CD4-positive, alpha-beta T cell treated with Interleukin-17A for 1 hour (primary cell): Measurements from ENCODE around the gene GIPC1.
A peak's percentile ranks its signal among the peaks of the same experiment; 100 is the strongest.
"Not testable (repeated sequence)": the region's sequence is repeated elsewhere in the genome, so short reads cannot be mapped to it uniquely, and the experiment has no call there.

Experiments
- DNase-seq: peaks from one replicate; pipeline ENCODE4 v3.0.0-alpha.2; 2020

GIPC1 gene

DNA sequence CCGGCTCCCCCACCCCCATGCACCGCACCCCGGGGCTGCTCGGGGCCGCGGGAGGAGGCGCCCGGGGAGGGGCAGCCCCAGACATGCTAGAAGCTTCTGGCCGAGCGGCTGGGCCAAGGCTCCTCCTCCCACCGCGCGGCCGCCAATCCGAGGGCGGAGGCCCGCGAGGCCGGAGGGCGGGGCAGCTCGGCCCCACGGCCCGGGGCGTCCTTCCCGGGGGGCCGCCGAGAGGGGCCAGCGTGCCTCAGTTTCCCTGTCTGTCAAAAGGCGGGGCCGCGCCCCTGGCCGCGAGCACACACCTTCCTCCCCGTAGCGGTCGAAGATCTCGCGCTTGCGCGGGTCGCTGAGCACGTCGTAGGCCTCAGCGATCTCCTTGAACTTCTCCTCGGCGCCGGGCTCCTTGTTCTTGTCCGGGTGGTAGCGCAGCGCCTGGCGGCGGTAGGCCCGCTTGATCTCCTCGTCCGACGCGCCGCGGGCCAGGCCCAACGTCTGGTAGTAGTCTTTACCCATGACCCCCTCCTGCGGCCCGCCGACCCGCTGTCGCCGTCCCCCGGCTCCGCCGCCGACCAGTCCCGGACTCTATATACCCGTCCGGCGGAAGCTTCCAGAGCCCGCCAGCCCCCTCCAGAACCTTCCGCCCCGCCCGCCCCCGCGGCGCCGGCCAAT lies 22.0 kb upstream of the GIPC1 start, which contains the start of gene DNAJB1:
Gene DNAJB1 (minus strand): TSS at position 558 of the 666 bp plus-strand sequence. CDS start 48 bp downstream, at position 510.
- DNase-seq, result peak; percentile 79

DNA sequence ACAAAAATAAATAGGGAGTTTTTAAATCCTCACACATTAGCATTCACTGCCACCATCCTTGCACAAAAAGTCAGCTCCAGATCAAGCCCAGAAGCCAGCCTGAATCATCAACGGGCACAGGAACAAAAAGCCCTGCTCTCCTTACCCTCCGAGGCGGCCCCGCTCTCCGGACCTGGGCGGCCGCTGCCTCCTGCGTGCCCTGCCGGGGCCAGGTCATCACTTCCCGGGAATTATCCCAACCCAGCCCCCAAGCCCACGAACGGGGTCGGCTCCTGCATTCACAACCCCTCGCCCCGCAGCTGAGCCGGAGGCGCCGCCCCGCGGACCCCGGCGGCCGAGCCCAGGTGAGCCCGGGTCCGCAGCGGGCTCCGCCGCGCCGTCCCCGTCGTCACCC lies 21.5 kb upstream of the GIPC1 start:
- no peak for DNase-seq

DNA sequence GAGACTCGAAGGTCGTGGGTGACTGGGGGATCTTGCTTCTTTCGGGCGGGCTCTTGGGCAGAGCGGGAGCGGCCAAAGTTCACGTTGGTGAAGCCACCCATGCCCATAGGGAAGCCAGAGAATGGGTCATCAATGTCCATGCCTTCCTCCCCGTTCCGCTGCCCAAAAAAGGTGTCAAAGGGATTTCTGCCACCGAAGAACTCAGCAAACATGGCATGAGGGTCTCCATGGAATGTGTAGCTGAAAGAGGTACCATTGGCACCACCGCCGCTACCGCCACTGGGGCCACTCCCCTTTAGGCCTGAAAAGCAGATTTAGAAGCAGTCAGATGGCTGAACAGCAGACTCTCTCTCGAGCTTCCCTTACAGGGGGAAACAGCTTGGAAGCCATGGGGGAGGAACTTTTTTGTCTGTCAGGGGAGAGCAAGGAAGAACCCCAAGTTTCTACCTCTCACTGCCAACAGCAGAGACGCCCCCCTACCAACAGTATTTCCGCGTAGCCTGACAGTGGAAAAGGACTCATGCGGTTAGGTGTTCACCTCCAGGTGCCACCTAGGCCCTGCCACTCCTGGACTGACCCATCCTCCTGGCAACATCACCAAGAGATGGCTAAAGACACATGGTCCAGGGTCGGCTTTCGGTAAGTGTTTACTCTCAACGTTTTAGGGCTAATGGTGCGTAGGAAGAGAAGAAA lies 21.0 kb upstream of the GIPC1 start:
- peak; percentile 56 for DNase-seq

DNA sequence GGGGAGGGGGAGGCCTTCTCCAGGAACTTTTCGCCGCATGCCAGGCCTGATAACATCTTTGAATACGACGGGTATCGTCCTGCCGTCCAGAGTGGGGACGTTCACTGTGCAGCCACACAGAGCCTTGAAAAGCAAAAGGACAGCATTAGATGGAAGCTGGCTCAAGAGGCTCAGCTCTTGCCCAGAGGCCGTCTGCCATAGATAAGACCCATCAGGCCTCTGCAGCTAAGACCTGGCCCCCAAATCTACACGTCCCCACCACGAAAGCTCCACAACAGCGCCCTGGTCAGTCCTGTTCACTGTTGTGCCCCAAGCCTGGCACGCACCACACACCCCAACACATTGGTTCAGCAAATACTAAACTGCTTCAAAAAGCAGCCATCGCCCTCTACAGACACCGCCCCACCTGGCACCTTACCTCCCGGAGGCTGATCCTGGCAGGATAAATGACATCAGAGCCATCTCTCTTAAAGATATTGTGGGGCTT lies 20.2 kb upstream of the GIPC1 start:
- peak; percentile 35 for DNase-seq

DNA sequence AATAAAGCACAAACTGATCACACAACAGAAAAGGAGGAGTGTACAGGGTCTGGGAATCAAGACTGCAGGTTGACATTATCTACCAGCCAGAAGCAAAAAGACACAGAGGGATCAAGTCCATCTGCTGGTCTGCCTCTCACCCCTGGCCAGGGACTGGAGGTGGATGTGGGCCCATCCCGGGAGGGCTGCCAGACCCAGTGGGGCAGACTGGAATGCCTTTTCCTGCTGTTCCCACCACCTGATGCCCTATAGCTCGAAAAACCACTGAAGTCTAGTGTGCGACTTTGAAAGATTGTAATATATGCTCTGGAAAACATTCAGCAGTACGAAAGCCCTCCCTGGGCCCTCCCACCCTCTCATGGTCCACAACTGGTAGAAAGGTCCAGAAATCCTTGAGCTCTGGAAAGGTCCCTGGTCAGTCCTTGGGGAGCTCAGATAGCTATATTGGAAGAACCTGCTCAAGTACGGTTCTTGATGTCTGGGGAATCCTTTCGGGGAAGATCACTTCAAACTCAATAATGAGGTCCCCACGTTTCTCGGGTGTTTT lies 19.6 kb upstream of the GIPC1 start:
- peak; percentile 31 for DNase-seq

DNA sequence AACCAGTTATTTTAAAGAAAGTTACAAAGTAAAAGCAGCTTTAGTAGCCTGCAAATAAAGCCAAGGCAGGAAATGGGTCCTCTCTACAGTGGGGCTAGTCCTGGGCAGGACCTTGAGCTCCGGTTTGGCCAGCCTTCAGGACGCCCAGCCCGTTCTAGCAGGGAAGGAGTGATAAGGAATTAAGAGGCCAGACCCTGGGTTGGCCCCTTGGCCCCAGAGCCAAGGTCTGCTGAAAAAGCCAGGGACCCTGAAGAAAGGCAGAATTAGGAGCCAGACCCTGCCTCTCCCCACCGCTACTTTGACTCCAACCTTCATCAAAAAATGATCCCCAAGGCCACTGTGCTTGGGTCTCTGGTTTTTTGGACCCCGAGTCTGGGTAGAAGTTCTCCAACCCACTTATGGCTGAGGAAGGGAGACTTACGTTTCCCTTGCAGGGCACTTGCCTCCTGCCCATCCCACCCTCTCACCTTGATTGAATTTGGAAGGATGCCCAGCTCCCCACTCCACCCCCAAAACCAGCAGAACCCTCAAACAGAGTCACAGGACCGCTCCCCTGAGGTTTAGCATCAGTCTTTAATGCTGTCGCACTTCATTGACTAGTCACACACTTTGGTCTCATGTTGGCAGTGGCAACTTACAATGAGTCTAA lies 18.4 kb upstream of the GIPC1 start:
- DNase-seq, result peak; percentile 51

DNA sequence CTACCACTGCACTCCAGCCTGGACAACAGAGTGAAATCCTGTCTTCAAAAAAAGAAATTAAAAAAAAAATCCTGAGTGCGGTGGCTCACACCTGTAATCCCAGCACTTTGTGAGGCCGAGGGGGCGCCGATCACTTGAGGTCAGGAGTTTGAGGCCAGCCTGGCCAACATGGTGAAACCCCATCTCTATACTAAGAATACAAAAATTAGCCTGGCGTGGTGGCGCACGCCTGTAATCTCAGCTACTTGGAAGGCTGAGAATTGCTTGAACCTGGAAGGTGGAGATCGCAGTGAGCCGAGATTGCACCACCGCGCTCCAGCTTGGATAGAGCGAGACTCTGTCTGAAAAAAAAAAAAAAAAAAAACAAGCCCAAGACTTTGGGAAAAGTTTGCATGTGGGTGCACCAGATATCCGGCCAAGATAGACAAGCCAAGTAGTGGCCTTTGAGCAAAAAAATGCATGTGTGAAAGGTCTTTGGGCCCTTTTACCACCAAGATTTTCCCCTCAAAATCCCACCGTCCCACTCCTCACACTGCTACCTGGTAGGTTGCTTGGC lies 16.6 kb upstream of the GIPC1 start:
- DNase-seq, result no peak

DNA sequence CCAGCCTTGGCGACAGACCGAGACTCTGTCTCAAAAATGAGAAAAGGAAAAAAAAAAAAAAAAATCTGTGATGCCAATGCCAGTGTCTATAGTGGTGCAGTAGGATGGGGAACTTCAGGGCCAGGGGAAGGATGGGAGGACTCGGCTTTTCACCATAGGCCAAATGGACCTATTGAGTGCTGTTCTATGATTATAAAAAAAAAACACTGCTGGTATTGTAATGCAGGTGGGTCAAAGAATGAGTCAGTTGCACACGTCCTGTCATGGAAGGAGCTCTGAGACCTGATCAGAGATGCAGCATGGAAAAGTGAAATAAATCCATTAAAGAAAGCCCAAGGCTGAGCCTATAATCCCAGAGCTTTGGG lies 15.3 kb upstream of the GIPC1 start:
- DNase-seq, result peak; percentile 27

DNA sequence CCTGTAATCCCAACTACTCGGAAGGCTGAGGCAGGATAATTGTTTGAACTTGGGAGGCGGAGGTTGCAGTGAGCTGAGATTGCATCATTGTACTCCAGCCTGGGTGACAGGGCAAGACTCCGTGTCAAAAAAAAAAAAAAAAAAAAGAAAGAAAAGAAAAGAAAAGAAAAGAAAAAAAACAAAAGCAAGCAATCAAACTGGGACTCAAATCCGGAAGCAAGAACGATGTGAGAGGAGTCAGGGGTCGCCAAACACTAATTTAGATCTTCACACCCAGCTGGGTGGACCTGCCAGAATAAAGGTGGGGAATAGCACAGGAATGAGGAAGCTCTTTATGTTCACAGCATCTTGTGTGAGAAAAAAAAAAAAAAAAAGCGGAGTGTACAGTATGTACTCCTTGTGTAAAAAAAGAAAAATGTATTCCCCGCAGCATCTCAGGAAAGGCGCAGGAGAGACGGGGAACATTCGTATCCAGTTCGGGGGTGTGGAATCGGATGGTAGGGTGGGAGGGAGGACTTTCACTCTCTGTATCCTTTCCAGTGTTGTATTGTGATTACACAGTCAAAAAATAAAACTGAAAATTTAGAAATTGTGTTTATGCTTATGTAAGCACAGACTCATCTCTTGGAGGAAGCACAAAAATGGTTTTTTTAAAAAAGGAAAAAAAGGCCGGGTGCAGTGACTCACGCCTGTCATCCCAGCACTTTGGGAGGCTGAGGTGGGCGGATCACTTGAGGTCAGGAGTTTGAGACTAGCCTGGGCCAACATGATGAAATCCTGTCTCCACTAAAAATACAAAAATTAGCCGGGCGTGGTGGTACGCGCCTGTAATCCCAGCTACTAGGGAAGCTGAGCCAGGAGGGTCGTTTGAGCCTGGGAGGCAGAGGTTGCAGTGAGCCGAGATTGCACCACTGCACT lies 14.6 kb upstream of the GIPC1 start:
- peak; percentile 35 for DNase-seq

DNA sequence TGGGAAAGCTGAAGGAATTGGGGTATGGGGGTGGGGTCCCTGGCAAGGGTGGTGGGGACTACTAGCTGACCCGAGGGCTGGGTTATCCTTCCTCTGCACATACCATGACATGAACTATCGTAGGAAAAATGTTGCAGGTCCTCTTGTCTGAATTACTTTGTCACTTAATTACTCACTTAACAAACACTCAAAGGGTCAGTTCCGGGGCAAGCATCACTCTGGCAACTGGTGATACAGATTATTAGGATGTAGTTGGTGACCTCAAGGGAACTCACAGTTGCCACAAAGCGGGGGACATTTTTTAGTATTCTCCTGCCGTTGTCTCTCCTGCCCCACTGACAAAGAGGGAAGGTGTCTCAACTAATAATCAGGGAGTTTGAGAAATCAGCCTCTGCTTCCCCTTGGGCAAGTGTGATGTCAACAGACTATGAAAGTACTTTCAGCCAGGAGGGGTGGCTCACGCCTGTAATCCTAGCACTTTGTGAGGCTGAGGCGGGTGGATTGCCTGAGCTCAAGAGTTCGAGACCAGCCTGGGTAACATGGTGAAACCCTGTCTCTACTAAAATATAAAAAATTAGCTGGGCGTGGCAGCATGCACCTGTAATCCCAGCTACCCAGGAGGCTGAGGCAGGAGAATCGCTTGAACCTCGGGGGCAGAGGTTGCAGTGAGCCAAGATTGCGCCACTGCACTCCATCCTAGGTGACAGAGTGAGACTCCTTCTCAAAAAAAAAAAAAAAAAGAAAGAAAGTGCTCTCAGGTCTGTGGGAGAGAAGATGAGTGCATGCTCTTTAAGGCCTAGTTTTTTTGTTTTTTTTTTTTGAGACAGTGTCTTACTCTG lies 12.0 kb upstream of the GIPC1 start:
- peak; percentile 37 for DNase-seq

DNA sequence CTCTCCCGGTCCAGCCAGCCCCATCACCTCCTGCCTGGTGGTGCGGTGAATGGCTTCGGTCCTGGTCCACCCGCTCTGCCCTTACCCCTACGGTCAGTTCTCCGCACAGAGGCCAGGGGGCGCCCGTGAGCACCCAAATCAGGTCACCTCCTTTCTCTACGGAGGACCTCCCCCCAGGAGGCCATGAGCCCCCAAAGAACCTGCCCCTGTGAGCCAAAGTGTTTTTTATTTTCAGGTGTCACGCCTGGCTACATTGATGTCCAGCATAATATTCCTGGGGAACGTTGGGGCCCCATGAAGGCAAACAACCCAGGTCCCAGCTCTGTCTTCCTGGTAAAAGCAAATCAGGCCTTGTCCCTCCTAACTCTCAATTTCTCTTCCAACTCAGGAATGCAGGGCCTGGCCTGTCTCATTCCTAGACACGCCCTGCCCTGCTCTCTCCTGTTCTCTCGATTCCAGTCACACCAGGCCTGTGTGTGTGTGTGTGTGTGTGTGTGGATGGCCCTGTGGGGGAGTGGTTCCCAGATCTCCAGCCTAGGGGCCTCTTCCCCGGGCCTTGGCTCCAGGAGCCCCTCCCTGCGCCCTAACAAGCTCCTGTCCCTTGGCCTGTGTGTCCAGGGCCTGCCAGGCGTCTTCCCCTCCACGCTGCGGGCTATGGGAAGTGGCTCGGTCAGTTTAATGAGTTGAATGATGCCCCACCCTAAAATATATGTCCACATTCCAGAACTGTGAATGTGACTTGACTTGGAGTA lies 9.7 kb upstream of the GIPC1 start:
- peak; percentile 81 for DNase-seq

DNA sequence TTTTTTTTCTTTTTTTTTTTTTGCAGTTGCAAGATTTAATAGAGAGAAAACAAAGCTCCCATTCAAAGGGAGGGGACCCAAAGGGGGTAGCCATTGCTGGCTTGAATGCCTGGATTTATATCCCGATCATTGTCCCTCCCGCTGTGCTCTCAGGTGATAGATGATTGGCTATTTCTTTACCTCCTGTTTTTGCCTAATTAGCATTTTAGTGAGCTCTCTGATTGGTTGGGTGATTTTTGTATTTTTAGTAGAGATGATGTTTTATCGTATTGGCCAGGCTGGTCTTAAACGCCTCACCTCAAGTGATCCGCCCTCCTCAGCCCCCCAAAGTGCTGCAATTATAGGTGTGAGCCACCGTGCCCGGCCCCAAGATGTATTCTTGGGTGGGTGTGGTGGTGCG lies 8.6 kb upstream of the GIPC1 start:
- DNase-seq, result not testable (repeated sequence)

DNA sequence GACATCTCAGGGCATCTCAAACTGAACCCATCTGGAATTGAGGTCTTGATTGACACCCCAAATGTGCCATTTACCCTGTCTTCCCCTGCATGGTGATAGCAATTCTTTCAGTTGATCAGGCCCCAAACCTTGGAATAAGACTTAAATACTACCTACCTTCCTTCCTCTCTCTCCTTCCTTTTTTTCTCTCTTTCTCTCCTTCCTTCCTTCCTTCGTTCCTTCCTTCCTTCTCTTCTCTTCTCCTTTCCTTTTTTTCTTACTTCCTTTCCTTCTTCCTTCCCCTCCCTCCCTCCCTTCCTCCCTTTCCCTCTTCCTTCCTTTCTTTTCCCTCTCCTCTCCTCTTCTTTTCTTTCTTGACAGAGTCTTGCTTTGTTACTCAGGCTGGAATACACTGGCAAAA lies 7.4 kb upstream of the GIPC1 start:
- no peak for DNase-seq

DNA sequence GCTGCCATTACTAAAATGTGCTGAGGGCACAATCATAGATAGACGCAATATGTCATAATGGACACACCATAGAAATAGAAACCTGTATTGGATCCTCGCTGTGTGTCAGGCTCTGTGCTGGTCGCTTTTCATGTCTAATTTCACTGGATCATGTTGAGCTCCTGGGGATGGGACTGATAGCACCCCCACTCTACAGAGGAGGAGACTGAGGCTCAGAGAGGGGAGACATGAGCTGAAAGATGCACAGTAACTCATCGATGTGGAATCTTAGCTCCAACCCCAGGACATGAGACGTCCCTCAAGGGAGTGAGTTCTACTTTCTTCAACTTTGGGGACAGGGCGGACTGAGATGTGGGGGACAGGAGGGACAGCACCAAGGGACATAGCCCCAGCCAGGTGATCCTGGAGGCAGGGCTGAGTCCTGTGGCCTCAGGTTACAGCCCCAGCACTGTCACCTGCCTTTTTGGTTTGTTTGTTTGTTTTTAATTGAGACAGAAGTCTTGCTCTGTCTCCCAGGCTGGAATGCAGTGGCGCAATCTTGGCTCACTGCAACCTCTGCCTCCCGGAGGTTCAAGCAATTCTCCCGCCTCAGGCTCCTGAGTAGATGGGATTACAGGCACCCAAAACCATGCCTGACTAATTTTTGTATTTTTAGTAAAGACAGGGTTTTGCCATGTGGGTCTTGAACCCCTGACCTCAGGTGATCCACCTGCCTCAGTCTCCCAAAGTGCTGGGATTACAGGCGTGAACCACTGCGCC lies 6.6 kb upstream of the GIPC1 start:
- no peak for DNase-seq

DNA sequence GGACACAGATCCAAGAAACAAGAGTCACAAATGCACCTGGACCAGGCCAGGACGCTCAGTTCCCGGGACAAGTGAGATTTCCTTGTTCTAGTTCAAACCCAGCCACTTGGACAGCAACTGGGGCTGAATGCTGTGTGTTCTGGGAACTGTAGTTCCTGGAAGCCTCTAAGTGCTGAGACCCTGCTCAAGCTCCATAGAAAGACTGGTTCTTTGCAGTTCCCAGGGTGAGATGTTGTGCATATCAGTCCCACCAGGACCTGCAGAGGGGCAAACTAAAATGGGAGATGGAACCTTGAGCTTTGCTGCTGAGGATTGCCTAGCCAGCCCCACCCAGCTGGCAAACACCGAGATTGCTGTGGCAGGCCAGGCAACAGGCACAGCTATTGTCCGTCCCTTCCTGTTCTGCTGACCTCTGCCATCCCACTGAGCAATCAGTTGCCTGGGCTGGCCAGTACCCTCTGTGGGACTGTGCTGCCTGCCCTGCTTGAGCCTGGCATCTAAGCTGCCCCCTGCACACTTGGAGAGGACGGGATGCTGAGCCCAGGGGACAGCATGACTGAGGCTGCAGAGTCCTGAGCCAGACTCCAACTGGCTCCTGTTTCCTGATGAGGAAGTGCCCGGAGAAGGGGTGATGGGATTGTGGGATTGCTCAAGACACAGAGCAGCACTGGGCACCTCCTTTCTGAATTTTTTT lies 1.4 kb upstream of the GIPC1 start:
- no peak for DNase-seq

DNA sequence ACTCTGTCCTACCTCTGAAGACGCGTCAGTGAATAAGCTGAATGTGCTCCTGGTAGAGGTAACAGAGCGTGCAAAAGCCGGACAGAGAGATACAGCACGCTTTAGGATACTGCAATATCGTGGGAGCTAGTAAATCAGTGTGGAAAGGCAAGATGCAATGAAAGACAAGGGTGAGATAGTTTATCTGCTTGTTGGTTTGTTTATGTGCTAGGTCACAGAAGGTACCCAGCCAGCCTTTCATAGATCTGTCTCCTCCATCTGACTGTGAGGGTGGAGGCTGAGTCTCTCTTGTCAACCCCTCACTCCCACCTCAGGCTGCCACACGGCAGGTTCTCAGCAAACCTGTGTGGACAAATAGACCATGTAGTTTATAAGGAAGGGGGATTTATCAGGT lies 904 bp upstream of the GIPC1 start:
- no peak for DNase-seq

DNA sequence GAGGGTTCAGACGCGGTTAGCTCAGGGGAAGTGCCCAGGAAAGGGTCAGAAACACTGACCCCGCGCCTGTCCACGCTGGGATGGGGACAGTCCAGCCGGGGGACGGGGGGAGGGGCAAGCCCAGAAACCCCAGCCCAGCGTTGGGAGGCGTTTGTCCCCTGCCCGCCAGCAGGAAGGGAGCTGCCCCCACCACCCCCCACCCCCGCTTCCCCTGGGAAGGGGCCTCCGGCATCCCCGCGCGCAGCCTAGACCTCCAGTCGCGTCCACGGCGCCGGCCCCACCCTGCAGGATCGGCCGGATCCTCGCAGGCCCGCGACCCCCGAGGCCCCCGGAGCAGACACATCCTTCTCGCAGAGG lies 277 bp downstream of the GIPC1 start:
- DNase-seq, result no peak

DNA sequence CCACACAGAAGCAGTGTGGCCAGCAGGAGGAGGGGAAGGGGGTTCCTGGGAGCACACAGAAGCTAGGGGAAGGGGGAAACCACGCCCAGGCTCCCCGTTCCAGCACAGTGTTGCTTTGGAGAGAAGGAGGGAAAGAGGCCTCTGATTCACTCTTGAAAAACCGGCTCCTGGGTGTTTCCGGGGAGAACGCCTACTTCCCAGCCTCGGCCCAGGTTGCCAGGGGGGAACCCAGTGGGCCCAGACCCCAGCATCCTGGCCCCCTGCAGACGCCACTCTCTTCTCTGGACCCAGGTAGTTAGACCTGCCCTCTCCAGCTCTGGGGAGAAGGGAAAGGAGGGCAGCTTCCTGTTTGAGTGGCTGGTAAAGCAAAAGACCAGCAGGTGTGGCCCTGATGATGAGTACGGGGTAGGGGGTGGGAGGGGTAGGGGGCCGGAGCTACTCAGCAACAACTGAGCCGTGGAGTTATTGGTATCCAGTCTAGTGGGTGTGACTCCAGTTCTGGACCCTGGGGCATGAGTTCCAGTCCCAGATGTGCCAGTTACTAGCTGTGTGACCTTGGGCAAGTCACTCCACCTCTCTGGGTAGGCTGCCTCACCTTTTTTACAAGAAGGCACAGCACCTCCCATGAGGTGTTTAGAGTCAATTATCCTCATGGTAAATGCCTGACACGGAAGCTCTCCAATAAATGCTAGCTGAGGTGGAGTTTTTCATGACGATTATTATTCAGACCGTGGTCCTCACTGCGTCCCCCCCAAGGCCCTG lies 836 bp downstream of the GIPC1 start:
- peak; percentile 22 for DNase-seq
